Spleen (tissue), 11 donors: Measurements from ENCODE around the gene PCID2. TPM values are rescaled to one million over a fixed set of nuclear protein-coding genes. Genes with fewer than 3 reads are reported as not detected.

Experiments
- DNase-seq: peaks from one replicate; pipeline ENCODE4 v3.0.0-alpha.2; 2020
- H3K27ac ChIP-seq, 8 donors: fragments of 200-600 bp; sonication (generic) in 7 of 8; 1 replicate in 4 of 8; 2 replicates in 4 of 8; pipeline versions ENCODE4 v1.5.0 to v1.8.0; 2016 to 2021; ENCODE audit warnings: inconsistent platforms in 4 of 8, mild to moderate bottlenecking in 4 of 8, moderate library complexity in 1 of 8
- H3K27me3 ChIP-seq, 7 donors: fragments of 200-600 bp; sonication (generic) in 6 of 7; replicated peaks in 1 of 7; 1 replicate in 4 of 7; 2 replicates in 3 of 7; pipeline versions ENCODE4 v1.5.0 to v1.8.0; 2016 to 2021; ENCODE audit warnings: inconsistent platforms in 3 of 7, mild to moderate bottlenecking in 1 of 7
- H3K36me3 ChIP-seq, 6 donors: fragments of 200-600 bp; sonication (generic) in 5 of 6; 1 replicate in 4 of 6; 2 replicates in 2 of 6; pipeline versions ENCODE4 v1.5.0 to v1.8.0; 2016 to 2021; ENCODE audit warnings: inconsistent platforms in 2 of 6
- H3K4me1 ChIP-seq, 6 donors: fragments of 200-600 bp; sonication (generic) in 5 of 6; 1 replicate in 3 of 6; 2 replicates in 3 of 6; pipeline versions ENCODE4 v1.5.0 to v1.8.0; 2016 to 2021; ENCODE audit warnings: inconsistent platforms in 3 of 6
- H3K4me3 ChIP-seq, 8 donors: fragments of 200-600 bp; sonication (generic) in 7 of 8; 1 replicate in 4 of 8; 2 replicates in 4 of 8; pipeline versions ENCODE4 v1.5.0 to v1.8.0; 2016 to 2021; ENCODE audit warnings: inconsistent platforms in 4 of 8, mild to moderate bottlenecking in 4 of 8, moderate library complexity in 2 of 8
- H3K9me3 ChIP-seq, 8 donors: fragments of 200-600 bp; sonication (generic) in 7 of 8; 1 replicate in 4 of 8; 2 replicates in 4 of 8; pipeline versions ENCODE4 v1.5.0 to v1.8.0; 2016 to 2021; ENCODE audit warnings: inconsistent platforms in 4 of 8
- CTCF ChIP-seq, 11 experiments: fragments of 200-600 bp in 7 of 11; fragments of 450-650 bp in 4 of 11; sonication (generic) in 4 of 11; IDR thresholded peaks in 8 of 11; conservative IDR thresholded peaks in 3 of 11; 1 replicate in 7 of 11; 2 replicates in 4 of 11; pipeline versions ENCODE4 v1.4.0 to v1.8.0; 2016 to 2021; ENCODE audit warnings: antibody characterized with exemption in 11 of 11, inconsistent platforms in 4 of 11, mild to moderate bottlenecking in 1 of 11
- POLR2A ChIP-seq, 3 donors: fragments of 450-650 bp; IDR thresholded peaks; one replicate each; pipeline ENCODE4 v1.5.1; 2017; ENCODE audit warnings: antibody characterized with exemption in 3 of 3, mild to moderate bottlenecking in 1 of 3
- POLR2AphosphoS5 ChIP-seq, 3 donors: sonication (generic); formaldehyde crosslinking; IDR thresholded peaks; one replicate each; pipeline ENCODE4 v1.5.1; 2017; ENCODE audit warnings: antibody characterized with exemption in 3 of 3
- WGBS, 5 donors: extraction: QIAGEN DNeasy Blood & Tissue Kit in 3 of 5; methylation state at CpG; one replicate each; pipeline versions ENCODE4 v1.1.5 to v1.1.7; 2013 to 2018; 5-methylcytosine and 5-hydroxymethylcytosine counted together
- intact Hi-C: fragments of 100-400 bp; cut with DNase I; formaldehyde crosslinking; loops from one replicate; pipeline ENCODE4 v1.15.0; 2023; ENCODE audit warnings: low total_unique reads
- polyA plus RNA-seq, 3 donors: library from polyadenylated mRNA; stranded (reverse); fragments of 200-250 nt; gene quantifications; one replicate each; pipeline ENCODE4 v1.2.1, GENCODE V29; 2013
- total RNA-seq, 7 donors: library from RNA; depleted of rRNA in 3 of 7; stranded (reverse); fragments of >200 nt in 3 of 7; fragmentation: NEBNext Ultra II Directional in 4 of 7; extraction: Animal tissue kit (Norgen Biotek cat#: 25700) in 4 of 7; gene quantifications; one replicate each; pipeline versions ENCODE4 v1.1.0 to v1.2.1, GENCODE V29; 2016 to 2021
- donor health status: healthy with polysubstance abuse.
- donor health status: DM: no; HTN: no; CAD: no; lungs with moderate emphysema.
- donor health status: DM: no; HTN: no; CAD: no.
- donor health status: Bipolar disorder and iron deficiency.
- donor health status: healthy.
- donor health status: DM: no; HTN: no; CAD: no.
- donor health status: DM: yes; HTN: yes; CAD: no.

PCID2 gene
- total and polyA plus RNA-seq, 10 donors = 34.3 to 71.0 (median 45.1) TPM

GRCh38 chr13:113138792-113139551 lies 69.5 kb downstream of the PCID2 start:
- Histone ChIP-seq H3K4me1 (no peaks in the 10 kb centered on the region), H3K4me3 (no peak overlapping the region), H3K27ac (peak overlapping the region in 5 of 8 donors; percentile 36 to 53 (median 44)), H3K27me3 (no peaks in the 10 kb centered on the region), H3K9me3 (no peaks in the 10 kb centered on the region), H3K36me3 (no peaks in the 10 kb centered on the region)
- no peak for DNase-seq
- TF ChIP-seq CTCF (IDR thresholded peaks at IDR 0.05 in 8 of 11, conservative IDR thresholded peaks at IDR 0.05 in 3 of 11) (no peak), POLR2AphosphoS5 (IDR thresholded peaks at IDR 0.05) (peak in 1 of 3 donors; percentile 67)
- intact Hi-C loops = no loop called here
- WGBS, 5 donors = 63 to 81% (median 70%) methylated on average over 16 of the region's 16 CpGs

GRCh38 chr13:113137691-113138298 lies 70.7 kb downstream of the PCID2 start:
- no peaks in the 10 kb centered on the region for H3K27me3 ChIP-seq
- no peaks in the 10 kb centered on the region for H3K4me1 ChIP-seq
- no peak for DNase-seq
- no peak overlapping the region for H3K4me3 ChIP-seq
- H3K9me3 ChIP-seq = no peaks in the 10 kb centered on the region
- H3K27ac ChIP-seq = no peak overlapping the region
- intact Hi-C loops = no loop called here
- 88 to 92% (median 90%) methylated on average over 11 of the region's 11 CpGs for WGBS, 5 donors
- H3K36me3 ChIP-seq = no peaks in the 10 kb centered on the region
- no peak for TF ChIP-seq POLR2AphosphoS5 (IDR thresholded peaks at IDR 0.05)
- TF ChIP-seq CTCF (IDR thresholded peaks at IDR 0.05 in 8 of 11, conservative IDR thresholded peaks at IDR 0.05 in 3 of 11) = no peak
- TF ChIP-seq POLR2A (IDR thresholded peaks at IDR 0.05) = no peak

GRCh38 chr13:113135281-113135760 lies 73.1 kb downstream of the PCID2 start:
- no peaks in the 10 kb centered on the region for H3K36me3 ChIP-seq
- intact Hi-C loops = no loop called here
- peaks cover 0 to under 1% (median 0%) of the 10 kb centered on the region in 6 donors for H3K4me1 ChIP-seq
- 80 to 96% (median 89%) methylated on average over 2 of the region's 2 CpGs for WGBS, 5 donors
- DNase-seq = no peak
- H3K4me3 ChIP-seq = no peak overlapping the region
- H3K27ac ChIP-seq = no peak overlapping the region
- peaks cover 0 to 9% (median 0%) of the 10 kb centered on the region in 7 donors for H3K27me3 ChIP-seq
- H3K9me3 ChIP-seq = no peaks in the 10 kb centered on the region
- TF ChIP-seq POLR2A (IDR thresholded peaks at IDR 0.05) (no peak), CTCF (IDR thresholded peaks at IDR 0.05 in 8 of 11, conservative IDR thresholded peaks at IDR 0.05 in 3 of 11) (no peak), POLR2AphosphoS5 (IDR thresholded peaks at IDR 0.05) (no peak)
